Thoracic aorta (tissue), 2 donors: ENCODE results near the gene IL22RA2. TPM values are rescaled to one million over a fixed set of nuclear protein-coding genes. Genes with fewer than 3 reads are reported as not detected.
"Not testable (repeated sequence)": the region's sequence is repeated elsewhere in the genome, so short reads cannot be mapped to it uniquely, and the experiment has no call there.

Experiments
- ATAC-seq: fragments of 150-250 bp; one replicate; pipeline ENCODE4 v1.8.0; 2017; ENCODE audit warnings: low read depth; ENCODE audit not compliant: insufficient number of reproducible peaks, low FRiP score
- DNase-seq: peaks from one replicate; pipeline ENCODE4 v3.0.0-alpha.2; 2020; ENCODE audit warnings: low spot score
- H3K27ac ChIP-seq, 2 donors: fragments of 200-600 bp; sonication (generic); 1 replicate in 1 of 2; 2 replicates in 1 of 2; pipeline ENCODE4 v1.5.1; 2016; ENCODE audit warnings: mild to moderate bottlenecking in 2 of 2, moderate library complexity in 2 of 2
- H3K27me3 ChIP-seq: fragments of 200-600 bp; sonication (generic); replicated peaks from 2 replicates; pipeline ENCODE4 v1.6.0; 2016; ENCODE audit warnings: mild to moderate bottlenecking; ENCODE audit not compliant: insufficient read depth
- H3K36me3 ChIP-seq: fragments of 200-600 bp; sonication (generic); one replicate; pipeline ENCODE4 v1.5.1; 2016
- H3K4me1 ChIP-seq, 2 donors: fragments of 200-600 bp; sonication (generic); 1 replicate in 1 of 2; 2 replicates in 1 of 2; pipeline versions ENCODE4 v1.5.1 to v1.6.0; 2016; ENCODE audit warnings: low read depth in 2 of 2, mild to moderate bottlenecking in 1 of 2; ENCODE audit not compliant: control insufficient read depth in 1 of 2
- H3K4me3 ChIP-seq: fragments of 200-600 bp; sonication (generic); 2 replicates; pipeline ENCODE4 v1.5.1; 2016; ENCODE audit warnings: mild to moderate bottlenecking
- H3K9me3 ChIP-seq: fragments of 200-600 bp; sonication (generic); 2 replicates; pipeline ENCODE4 v1.5.1; 2016
- total RNA-seq, 2 donors: library from RNA; depleted of rRNA; stranded (reverse); fragments of >200 nt; gene quantifications; one replicate each; pipeline versions ENCODE4 v1.1.0 to v1.2.3, GENCODE V29; 2016
- TF ChIP-seq, protein P1 (sequence below): fragments of 200-600 bp; sonication (generic); IDR thresholded peaks from one replicate; pipeline ENCODE4 v1.5.1; 2019; ENCODE audit warnings: antibody characterized with exemption

The IL22RA2 gene
- total RNA-seq, 2 donors from 2014 or later = not detected

- Histone ChIP-seq H3K36me3 (no peaks in the 10 kb centered on the region), H3K4me1 (peaks cover 57 to 78% of the 10 kb centered on the region in 2 donors), H3K4me3 (peak overlapping the region; percentile 81), H3K27me3 (no peaks in the 10 kb centered on the region), H3K27ac (peak overlapping the region; percentile 93 to 96), H3K9me3 (no peaks in the 10 kb centered on the region)
- TF ChIP-seq, protein P1, sequence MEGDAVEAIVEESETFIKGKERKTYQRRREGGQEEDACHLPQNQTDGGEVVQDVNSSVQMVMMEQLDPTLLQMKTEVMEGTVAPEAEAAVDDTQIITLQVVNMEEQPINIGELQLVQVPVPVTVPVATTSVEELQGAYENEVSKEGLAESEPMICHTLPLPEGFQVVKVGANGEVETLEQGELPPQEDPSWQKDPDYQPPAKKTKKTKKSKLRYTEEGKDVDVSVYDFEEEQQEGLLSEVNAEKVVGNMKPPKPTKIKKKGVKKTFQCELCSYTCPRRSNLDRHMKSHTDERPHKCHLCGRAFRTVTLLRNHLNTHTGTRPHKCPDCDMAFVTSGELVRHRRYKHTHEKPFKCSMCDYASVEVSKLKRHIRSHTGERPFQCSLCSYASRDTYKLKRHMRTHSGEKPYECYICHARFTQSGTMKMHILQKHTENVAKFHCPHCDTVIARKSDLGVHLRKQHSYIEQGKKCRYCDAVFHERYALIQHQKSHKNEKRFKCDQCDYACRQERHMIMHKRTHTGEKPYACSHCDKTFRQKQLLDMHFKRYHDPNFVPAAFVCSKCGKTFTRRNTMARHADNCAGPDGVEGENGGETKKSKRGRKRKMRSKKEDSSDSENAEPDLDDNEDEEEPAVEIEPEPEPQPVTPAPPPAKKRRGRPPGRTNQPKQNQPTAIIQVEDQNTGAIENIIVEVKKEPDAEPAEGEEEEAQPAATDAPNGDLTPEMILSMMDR = no peak
- DNase-seq (no peak), ATAC-seq (no peak)
Observed at GRCh38 chr6:137217801-137218472, 44.5 kb upstream of the IL22RA2 start.

- no peak for DNase-seq
- H3K27ac ChIP-seq = peak overlapping the region; percentile 93 to 96
- peaks cover 57 to 80% of the 10 kb centered on the region in 2 donors for H3K4me1 ChIP-seq
- no peaks in the 10 kb centered on the region for H3K9me3 ChIP-seq
- no peaks in the 10 kb centered on the region for H3K36me3 ChIP-seq
- no peaks in the 10 kb centered on the region for H3K27me3 ChIP-seq
- TF ChIP-seq, protein P1 = no peak
- no peak for ATAC-seq
- H3K4me3 ChIP-seq = peak overlapping the region; percentile 81
Observed at GRCh38 chr6:137216875-137217553, 43.6 kb upstream of the IL22RA2 start.

DNA sequence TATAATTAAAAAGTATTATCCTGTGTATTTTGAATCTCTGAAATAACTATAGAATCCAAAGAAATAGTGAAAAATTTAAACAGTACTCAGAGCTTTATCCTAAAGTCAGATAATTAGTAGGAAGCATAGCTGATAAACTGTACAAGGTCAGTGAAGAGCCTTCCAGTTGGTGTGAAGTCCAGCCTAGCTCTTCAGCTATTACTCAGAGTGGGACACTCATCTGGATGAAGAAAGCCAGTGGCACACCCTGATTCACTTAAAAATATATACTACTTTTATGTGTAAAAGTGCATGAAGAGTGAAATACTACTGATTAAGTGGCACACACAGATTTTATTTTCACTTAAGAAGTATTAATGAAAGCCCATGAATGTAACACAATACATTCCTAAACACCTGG is 42.7 kb upstream of the IL22RA2 start:
- ATAC-seq = no peak
- Histone ChIP-seq H3K36me3 (no peaks in the 10 kb centered on the region), H3K4me3 (peak overlapping the region; percentile 81), H3K9me3 (no peaks in the 10 kb centered on the region), H3K27me3 (no peaks in the 10 kb centered on the region), H3K4me1 (peaks cover 60 to 81% of the 10 kb centered on the region in 2 donors), H3K27ac (peak overlapping the region in 1 of 2 donors; percentile 1)
- DNase-seq = no peak
- TF ChIP-seq, protein P1 = no peak

- Histone ChIP-seq H3K4me3 (peak overlapping the region; percentile 81), H3K4me1 (peaks cover 65 to 82% of the 10 kb centered on the region in 2 donors)
- DNase-seq, H3K27ac ChIP-seq, H3K36me3 ChIP-seq, H3K9me3 ChIP-seq, ATAC-seq, H3K27me3 ChIP-seq: not testable (repeated sequence)
Observed at GRCh38 chr6:137215630-137216029, 42.2 kb upstream of the IL22RA2 start.

DNA sequence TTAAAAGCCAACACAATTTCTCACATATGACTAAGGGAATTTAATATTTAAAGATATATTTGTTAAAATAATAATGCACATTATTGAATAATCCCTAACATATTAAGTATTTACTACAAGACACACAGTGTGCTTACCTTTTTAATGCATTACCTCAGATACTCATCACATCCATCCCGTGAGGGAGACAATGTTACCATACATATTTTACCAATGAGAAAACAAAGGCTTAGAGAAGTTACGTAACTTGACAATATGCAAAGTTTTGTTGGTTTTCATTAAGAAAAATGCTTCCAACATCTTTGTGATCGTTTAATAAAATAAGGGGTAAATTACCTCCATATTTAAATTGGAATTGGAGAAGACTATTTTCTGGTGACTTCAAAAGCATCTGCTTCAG is 41.5 kb upstream of the IL22RA2 start:
- Histone ChIP-seq H3K27me3 (no peaks in the 10 kb centered on the region), H3K4me3 (peak overlapping the region; percentile 24), H3K27ac (no peak overlapping the region), H3K36me3 (no peaks in the 10 kb centered on the region), H3K4me1 (peaks cover 72 to 82% of the 10 kb centered on the region in 2 donors), H3K9me3 (no peaks in the 10 kb centered on the region)
- no peak for ATAC-seq
- DNase-seq = no peak
- TF ChIP-seq, protein P1 = no peak
